ENCODE data around the gene MED13L. TPM values are rescaled to one million over a fixed set of nuclear protein-coding genes. Genes with fewer than 3 reads are reported as not detected.

The MED13L gene
- total and polyA plus RNA-seq, 2 of the 8 experiments (the other 6 are each of a cell fraction or from before 2014, with no cell fraction given), result 15.9 to 51.7 TPM

GRCh38 chr12:116146386-116146785 lies 131.1 kb downstream of the MED13L start:
- CTCF ChIA-PET (ENCODE audit: partially characterized antibody), result interaction anchor here (1.5 kb wide), 1 partner anchor 48 kb away, joined by 4 read pairs; no protein-coding TSS in a partner anchor
- no peak overlapping the region for H4K8ac ChIP-seq (ENCODE audit: extremely low read depth, insufficient read depth, low read length)
- no peak overlapping the region for H2BK15ac ChIP-seq (ENCODE audit: low read length)

More at GRCh38 chr12:116146386-116146785, 131.1 kb downstream of the MED13L start:
- H3K4me3 ChIP-seq (ENCODE audit: extremely low read depth in 1 of 4, insufficient read depth in 2 of 4, low read depth in 3 of 4, low read length in 4 of 4), result no peak overlapping the region
- peaks cover 0 to 6% of the 10 kb centered on the region in 2 experiments for H4K20me1 ChIP-seq (replicated peaks in 1 of 2; ENCODE audit: control insufficient read depth in 1 of 2, insufficient read depth in 2 of 2, low read length in 2 of 2)
- H3K23me2 ChIP-seq (ENCODE audit: low read depth, low read length), result no peaks in the 10 kb centered on the region
- POLR2A ChIA-PET (ENCODE audit: partially characterized antibody), result interaction anchor here (0.5 kb wide), 1 partner anchor 14 kb away, joined by 3 read pairs; no protein-coding TSS in a partner anchor
- H3K4me2 ChIP-seq (ENCODE audit: insufficient read depth in 1 of 2, low read depth in 2 of 2, low read length in 2 of 2), result no peak overlapping the region
- H3K79me1 ChIP-seq (ENCODE audit: low read depth, low read length), result peaks cover 4% of the 10 kb centered on the region
- H2AK5ac ChIP-seq (ENCODE audit: low read depth, low read length), result no peak overlapping the region
- H3K9ac ChIP-seq (replicated peaks in 1 of 4; ENCODE audit: extremely low read depth in 1 of 4, low read depth in 3 of 4, low read length in 3 of 4), result no peak overlapping the region
- no peak for TF ChIP-seq CBX5 (IDR thresholded peaks at IDR 0.05; ENCODE audit: low read depth, low read length)
- TF ChIP-seq, protein P1, sequence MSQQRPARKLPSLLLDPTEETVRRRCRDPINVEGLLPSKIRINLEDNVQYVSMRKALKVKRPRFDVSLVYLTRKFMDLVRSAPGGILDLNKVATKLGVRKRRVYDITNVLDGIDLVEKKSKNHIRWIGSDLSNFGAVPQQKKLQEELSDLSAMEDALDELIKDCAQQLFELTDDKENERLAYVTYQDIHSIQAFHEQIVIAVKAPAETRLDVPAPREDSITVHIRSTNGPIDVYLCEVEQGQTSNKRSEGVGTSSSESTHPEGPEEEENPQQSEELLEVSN (IDR thresholded peaks at IDR 0.05), result no peak
- no peak for TF ChIP-seq HDAC2 (IDR thresholded peaks at IDR 0.05; ENCODE audit: borderline replicate concordance in 1 of 2, low read depth in 2 of 2, low read length in 2 of 2)
- TF ChIP-seq TEAD4 (IDR thresholded peaks at IDR 0.05; ENCODE audit: low read depth, low read length), result no peak
- TF ChIP-seq SRF (IDR thresholded peaks at IDR 0.05; ENCODE audit: low read depth, low read length), result no peak
- TF ChIP-seq SIRT6 (IDR thresholded peaks at IDR 0.05; ENCODE audit: low read length), result no peak
- TF ChIP-seq POLR2AphosphoS5 (IDR thresholded peaks at IDR 0.05; ENCODE audit: low read depth, low read length), result no peak
- no peak for TF ChIP-seq TCF12 (IDR thresholded peaks at IDR 0.05; ENCODE audit: low read depth, low read length)
- no peak for TF ChIP-seq POU5F1 (IDR thresholded peaks at IDR 0.05; ENCODE audit: low read depth, low read length)
- TF ChIP-seq, protein P2, sequence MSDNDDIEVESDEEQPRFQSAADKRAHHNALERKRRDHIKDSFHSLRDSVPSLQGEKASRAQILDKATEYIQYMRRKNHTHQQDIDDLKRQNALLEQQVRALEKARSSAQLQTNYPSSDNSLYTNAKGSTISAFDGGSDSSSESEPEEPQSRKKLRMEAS (IDR thresholded peaks at IDR 0.05), result no peak
- no peak for TF ChIP-seq CHD1 (IDR thresholded peaks at IDR 0.05; ENCODE audit: low read depth, low read length)
- TF ChIP-seq USF2 (IDR thresholded peaks at IDR 0.05; ENCODE audit: low read length), result no peak
- H4K5ac ChIP-seq (ENCODE audit: insufficient read length, low read depth, low read length), result no peak overlapping the region
- FAIRE-seq (no peak), DNase-seq (ENCODE audit: low read depth in 1 of 2, low spot score in 2 of 2) (no peak)
- no peak overlapping the region for H3K18ac ChIP-seq (ENCODE audit: extremely low read depth, low read length)
- no peak overlapping the region for H2AFZ ChIP-seq (ENCODE audit: low read length)
- WGBS, 2 experiments (ENCODE audit: extremely low coverage in 1 of 2, insufficient coverage in 1 of 2, insufficient read length in 1 of 2, insufficient replicate concordance in 2 of 2, low coverage in 1 of 2, low lambda C conversion rate in 2 of 2, missing lambda C conversion rate in 1 of 2), result 93% methylated on average over 8 of the region's 8 CpGs; no CpG with 5 or more reads in 1 of the 2 experiments
- H3K9me3 ChIP-seq (ENCODE audit: insufficient read depth in 2 of 2, low read depth in 1 of 2, low read length in 1 of 2), result no peaks in the 10 kb centered on the region
- H3K14ac ChIP-seq (ENCODE audit: insufficient read length), result no peak overlapping the region
- no peak overlapping the region for H3K23ac ChIP-seq (ENCODE audit: insufficient read length)
- H4K91ac ChIP-seq (replicated peaks; ENCODE audit: insufficient read length, low read length), result no peak overlapping the region
- no peak overlapping the region for H3K4ac ChIP-seq (replicated peaks; ENCODE audit: insufficient read length, low read depth, low read length)
- H2BK20ac ChIP-seq (ENCODE audit: low read length), result no peak overlapping the region
- no peak overlapping the region for H2BK5ac ChIP-seq (ENCODE audit: low read depth, low read length)
- H3K79me2 ChIP-seq (ENCODE audit: control insufficient read depth in 1 of 2, insufficient read depth in 2 of 2, low read length in 2 of 2), result peaks cover 3 to 96% of the 10 kb centered on the region in 2 experiments; a peak in 3 of 4 replicates
- no peaks in the 10 kb centered on the region for H3K36me3 ChIP-seq (ENCODE audit: control insufficient read depth in 2 of 4, insufficient read depth in 4 of 4, low read length in 3 of 4)
- no peak overlapping the region for H2BK12ac ChIP-seq (ENCODE audit: low read depth, low read length)
- no peak overlapping the region for H3K27ac ChIP-seq (ENCODE audit: low read depth, low read length)
- H2BK120ac ChIP-seq (replicated peaks; ENCODE audit: low read depth, low read length), result no peak overlapping the region
- H3K4me1 ChIP-seq (replicated peaks in 1 of 4; ENCODE audit: control insufficient read depth in 3 of 4, insufficient read depth in 4 of 4, low read length in 3 of 4), result peaks cover 0 to 4% (median 2%) of the 10 kb centered on the region in 4 experiments; a peak in 2 of 7 replicates
- H3K56ac ChIP-seq (replicated peaks; ENCODE audit: insufficient read length, low read depth, low read length), result no peak overlapping the region
- no peaks in the 10 kb centered on the region for H3K27me3 ChIP-seq (replicated peaks in 1 of 4; ENCODE audit: control insufficient read depth in 3 of 4, extremely low read depth in 1 of 4, insufficient read depth in 3 of 4, low read length in 3 of 4)
